Stimulated activated CD4-positive, alpha-beta T cell treated with anti-CD3 and anti-CD28 coated beads, Interleukin-1b, Interleukin-23, amount 100 ng/mL, for 48 hours (primary cell): ENCODE measurements around the gene USP5.
"Not testable (repeated sequence)": the region's sequence is repeated elsewhere in the genome, so short reads cannot be mapped to it uniquely, and the experiment has no call there.

Experiments used
- DNase-seq: peaks from one replicate; pipeline ENCODE4 v3.0.0-alpha.2; 2020

Gene USP5

GRCh38 chr12:6842075-6842474, 9.9 kb upstream of the USP5 start:
- no peak for DNase-seq

GRCh38 chr12:6843118-6843902, 8.6 kb upstream of the USP5 start:
- no peak for DNase-seq

GRCh38 chr12:6845395-6845794, 6.6 kb upstream of the USP5 start:
- no peak for DNase-seq

- DNase-seq = no peak
Observed at GRCh38 chr12:6846316-6846869, 5.6 kb upstream of the USP5 start.

- no peak for DNase-seq
Observed at GRCh38 chr12:6847676-6848075, 4.3 kb upstream of the USP5 start.

GRCh38 chr12:6849427-6849826, 2.5 kb upstream of the USP5 start:
- DNase-seq = no peak

GRCh38 chr12:6849976-6850560, 1.9 kb upstream of the USP5 start:
- no peak for DNase-seq

- no peak for DNase-seq
Observed at GRCh38 chr12:6850796-6851152, 1.2 kb upstream of the USP5 start.

- DNase-seq = peak; percentile 96
Observed at GRCh38 chr12:6851153-6851920, 613 bp upstream of the USP5 start, which contains the start of gene CDCA3. TSS of gene CDCA3 (minus strand) at chr12:6851286. CDS start at chr12:6850952, 334 bp downstream.

GRCh38 chr12:6852651-6853354, 853 bp downstream of the USP5 start:
- peak; percentile 89 for DNase-seq

- no peak for DNase-seq
Observed at GRCh38 chr12:6853626-6854025, 1.7 kb downstream of the USP5 start.

- no peak for DNase-seq
Observed at GRCh38 chr12:6854036-6854435, 2.1 kb downstream of the USP5 start.

GRCh38 chr12:6855322-6855721, 3.4 kb downstream of the USP5 start:
- DNase-seq = no peak

- no peak for DNase-seq
Observed at GRCh38 chr12:6858799-6859198, 6.8 kb downstream of the USP5 start.

- no peak for DNase-seq
Observed at GRCh38 chr12:6860116-6860515, 8.2 kb downstream of the USP5 start.

- DNase-seq = no peak
Observed at GRCh38 chr12:6860942-6861341, 9.0 kb downstream of the USP5 start.

GRCh38 chr12:6861391-6861790, 9.4 kb downstream of the USP5 start:
- DNase-seq = no peak

GRCh38 chr12:6863033-6863432, 11.1 kb downstream of the USP5 start:
- no peak for DNase-seq

GRCh38 chr12:6863586-6864321, 11.8 kb downstream of the USP5 start:
- DNase-seq = no peak

GRCh38 chr12:6865307-6865706, 13.4 kb downstream of the USP5 start:
- not testable (repeated sequence) for DNase-seq

- DNase-seq = no peak
Observed at GRCh38 chr12:6866163-6866919, 14.4 kb downstream of the USP5 start.
